IMR-90 (cell line): Measurements from ENCODE around the gene DAPK3. TPM values are rescaled to one million over a fixed set of nuclear protein-coding genes. Genes with fewer than 3 reads are reported as not detected.

Source experiments
- ATAC-seq: fragments of 200-7000 bp; cut with Tn5 transposase; 2 replicates; pipeline ENCODE4 v1.9.1; 2020; ENCODE audit warnings: low read depth, mild to moderate bottlenecking, moderate library complexity
- BruUV-seq: library from RNA; stranded (reverse); fragments of 400-500 nt; replicated peaks from 2 replicates; lab custom pipeline; 2021; lab: Mats Ljungman, UMichigan
- CTCF ChIA-PET: fragments of 300-600 bp; formaldehyde crosslinking; extraction: SDS; loops from one replicate; lab custom pipeline; 2021; ENCODE audit warnings: antibody characterized with exemption; lab: Yijun Ruan, JAX
- POLR2A ChIA-PET: fragments of 300-600 bp; sonication (Branson Sonifier 250); formaldehyde crosslinking; loops from one replicate; lab custom pipeline; 2022; ENCODE audit warnings: antibody characterized with exemption; ENCODE audit not compliant: unreplicated experiment; lab: Charles Lee
- DNase-seq: peaks from one replicate; pipeline ENCODE4 v3.0.0; 2013
- H2AFZ ChIP-seq: replicated peaks from 2 replicates; pipeline ENCODE3; 2013; ENCODE audit warnings: low read length, mild to moderate bottlenecking; ENCODE audit not compliant: poor library complexity
- H2AK5ac ChIP-seq: 2 replicates; pipeline ENCODE4 v1.6.1; 2013; ENCODE audit warnings: low read depth, low read length, inconsistent platforms
- H2AK9ac ChIP-seq: replicated peaks from 2 replicates; pipeline ENCODE3; 2013; ENCODE audit warnings: mild to moderate bottlenecking, low read depth, low read length, moderate library complexity; ENCODE audit not compliant: poor library complexity
- H2BK120ac ChIP-seq: 2 replicates; pipeline ENCODE4 v1.6.1; 2013; ENCODE audit warnings: low read depth, low read length, inconsistent platforms
- H2BK15ac ChIP-seq: 3 replicates; pipeline ENCODE4 v1.6.1; 2013; ENCODE audit warnings: low read depth, low read length, inconsistent platforms
- H2BK20ac ChIP-seq: 2 replicates; pipeline ENCODE4 v1.6.1; 2013; ENCODE audit warnings: low read depth, mild to moderate bottlenecking, inconsistent platforms, low read length, moderate library complexity
- H2BK5ac ChIP-seq: 2 replicates; pipeline ENCODE4 v1.6.1; 2013; ENCODE audit warnings: mild to moderate bottlenecking, low read depth, low read length, inconsistent platforms; ENCODE audit not compliant: poor library complexity, severe bottlenecking
- H3K14ac ChIP-seq: replicated peaks from 2 replicates; pipeline ENCODE4 v1.6.1; 2013; ENCODE audit warnings: low read depth, low read length, inconsistent platforms
- H3K18ac ChIP-seq: 2 replicates; pipeline ENCODE4 v1.6.1; 2013; ENCODE audit warnings: low read depth, low read length, control low read depth
- H3K23ac ChIP-seq: 2 replicates; pipeline ENCODE4 v1.6.1; 2013; ENCODE audit warnings: low read depth, low read length, inconsistent platforms
- H3K27ac ChIP-seq: 2 replicates; pipeline ENCODE4 v1.5.1; 2013; ENCODE audit warnings: mild to moderate bottlenecking, control low read depth, low read length; ENCODE audit not compliant: insufficient read depth
- H3K27me3 ChIP-seq: 2 replicates; pipeline ENCODE4 v1.6.1; 2013; ENCODE audit warnings: low read length; ENCODE audit not compliant: control insufficient read depth, insufficient read depth
- H3K36me3 ChIP-seq: 2 replicates; pipeline ENCODE4 v1.6.1; 2013; ENCODE audit warnings: low read length, mixed read lengths; ENCODE audit not compliant: control insufficient read depth, insufficient read depth
- H3K4ac ChIP-seq: 2 replicates; pipeline ENCODE4 v1.6.1; 2013; ENCODE audit warnings: low read depth, low read length, inconsistent platforms
- H3K4me1 ChIP-seq: 2 replicates; pipeline ENCODE4 v1.6.1; 2013; ENCODE audit warnings: low read length, mixed read lengths; ENCODE audit not compliant: control insufficient read depth, insufficient read depth
- H3K4me2 ChIP-seq: 2 replicates; pipeline ENCODE4 v1.6.1; 2013; ENCODE audit warnings: low read depth, mild to moderate bottlenecking, control low read depth, low read length, moderate library complexity
- H3K4me3 ChIP-seq: 2 replicates; pipeline ENCODE4 v1.5.1; 2013; ENCODE audit warnings: low read depth, mild to moderate bottlenecking, control low read depth, low read length, moderate library complexity; ENCODE audit not compliant: insufficient read depth
- H3K56ac ChIP-seq: 2 replicates; pipeline ENCODE4 v1.6.1; 2013; ENCODE audit warnings: low read length, inconsistent platforms; ENCODE audit not compliant: insufficient read depth; ENCODE audit errors: extremely low read depth
- H3K79me1 ChIP-seq, 2 experiments: 2 replicates each; pipeline ENCODE4 v1.6.1; 2013; ENCODE audit warnings: low read length in 2 of 2, inconsistent platforms in 1 of 2, low read depth in 1 of 2
- H3K9ac ChIP-seq: 2 replicates; pipeline ENCODE4 v1.6.1; 2013; ENCODE audit warnings: low read depth, low read length, control low read depth
- H3K9me1 ChIP-seq: 2 replicates; pipeline ENCODE4 v1.6.1; 2013; ENCODE audit warnings: low read length, inconsistent platforms; ENCODE audit not compliant: insufficient read depth
- H3K9me3 ChIP-seq: 2 replicates; pipeline ENCODE4 v1.6.1; 2013; ENCODE audit warnings: low read length; ENCODE audit not compliant: control insufficient read depth, insufficient read depth
- H4K20me1 ChIP-seq: 2 replicates; pipeline ENCODE4 v1.6.1; 2013; ENCODE audit warnings: low read length, inconsistent platforms; ENCODE audit not compliant: insufficient read depth
- H4K5ac ChIP-seq: 2 replicates; pipeline ENCODE4 v1.6.1; 2013; ENCODE audit warnings: mild to moderate bottlenecking, low read depth, low read length, control low read depth
- H4K8ac ChIP-seq, 2 experiments: 2 replicates each; pipeline ENCODE4 v1.6.1; 2013; ENCODE audit warnings: low read depth in 2 of 2, low read length in 2 of 2, control low read depth in 1 of 2, inconsistent platforms in 1 of 2
- H4K91ac ChIP-seq: 2 replicates; pipeline ENCODE4 v1.6.1; 2013; ENCODE audit warnings: low read depth, low read length, inconsistent platforms; ENCODE audit not compliant: insufficient read depth
- CEBPB ChIP-seq: IDR thresholded peaks from 2 replicates; pipeline ENCODE4 v1.6.1; 2012; ENCODE audit warnings: low read depth, low read length, improper control_type of control experiment
- MAZ ChIP-seq: IDR thresholded peaks from 2 replicates; pipeline ENCODE4 v1.6.1; 2012; ENCODE audit warnings: low read depth, mild to moderate bottlenecking, low read length, improper control_type of control experiment, moderate library complexity, borderline replicate concordance
- WGBS, 2 experiments: methylation state at CpG; one replicate each; pipeline versions ENCODE4 v1.1.5 to v1.1.7; 2013; ENCODE audit warnings: missing lambda C conversion rate in 2 of 2; ENCODE audit not compliant: insufficient read length in 1 of 2; ENCODE audit errors: extremely low coverage in 2 of 2; 5-methylcytosine and 5-hydroxymethylcytosine counted together
- dilution Hi-C: fragments of 300-500 bp; cut with HindIII; formaldehyde crosslinking; loops from one replicate; pipeline ENCODE4 v1.14.3; 2018; ENCODE audit warnings: low sequenced_read_pairs; ENCODE audit not compliant: unreplicated experiment
- in situ Hi-C: fragments of 300-500 bp; cut with MboI; formaldehyde crosslinking; loops from 3 replicates; pipeline ENCODE4 v1.14.3; 2019; ENCODE audit warnings: low sequenced_read_pairs, inconsistent platforms, mixed read lengths
- intact Hi-C: fragments of 100-400 bp; cut with micrococcal nuclease; formaldehyde crosslinking; loops from 2 replicates; pipeline ENCODE4 v1.10.0; 2022
- polyA plus RNA-seq, 3 experiments: library from polyadenylated mRNA; depleted of rRNA; stranded (reverse); fragments of >200 nt; gene quantifications; 2 replicates each; pipeline ENCODE4 v1.2.3, GENCODE V29; 2012; ENCODE audit warnings: low replicate concordance in 1 of 3
- total RNA-seq: library from RNA; depleted of rRNA; stranded (reverse); fragments of >200 nt; gene quantifications from 2 replicates; pipeline ENCODE4 v1.2.3, GENCODE V29; 2012
- TF ChIP-seq, protein P1 (sequence below): conservative IDR thresholded peaks from 2 replicates; pipeline ENCODE4 v1.5.1; 2012; ENCODE audit warnings: mild to moderate bottlenecking, low read depth, low read length, improper control_type of control experiment
- TF ChIP-seq, protein P2 (sequence below): fragments of 150-350 bp; IDR thresholded peaks from 2 replicates; pipeline ENCODE4 v1.6.1; 2016; ENCODE audit warnings: low read depth, mild to moderate bottlenecking, low read length, moderate library complexity, borderline replicate concordance

The DAPK3 gene
- total and polyA plus RNA-seq, 2 of the 4 experiments (the other 2 are of a cell fraction), result 145 to 188 TPM

DNA sequence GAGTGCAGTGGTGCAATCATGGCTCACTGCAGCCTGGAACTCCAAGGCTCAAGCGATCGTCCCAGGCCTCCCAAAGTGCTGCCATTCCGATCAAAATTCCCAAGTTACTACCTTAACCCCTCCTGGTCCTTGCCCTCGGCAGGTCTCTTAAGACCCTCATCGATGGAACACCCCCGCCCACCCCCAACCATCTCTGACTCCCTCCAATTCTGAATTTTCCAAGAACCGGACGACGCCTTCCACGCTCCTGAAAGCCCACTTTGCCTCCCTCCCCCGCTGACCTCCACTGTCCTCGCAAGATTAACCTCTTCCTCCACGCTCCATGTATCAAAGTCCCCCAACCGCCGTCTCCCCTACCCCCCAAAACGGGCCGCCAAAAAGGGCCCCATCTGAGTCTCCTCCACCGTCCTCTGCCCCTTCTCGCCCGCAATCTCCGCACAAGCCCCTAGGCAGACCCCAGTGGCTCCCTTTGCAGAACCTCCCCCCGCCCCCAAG lies 539 bp downstream of the DAPK3 start:
- H4K8ac ChIP-seq, result peak overlapping the region; percentile 75 to 84; a peak in 3 of 4 replicates
- H2AK9ac ChIP-seq, result peak overlapping the region; percentile 80
- ATAC-seq, result no peak
- BruUV-seq, result no TSS peak
- H3K79me1 ChIP-seq, result peaks cover 9 to 42% of the 10 kb centered on the region in 2 experiments; a peak in 3 of 4 replicates
- peaks cover 39% of the 10 kb centered on the region for H3K36me3 ChIP-seq
- in situ Hi-C loops, result no loop called here
- TF ChIP-seq, protein P1, sequence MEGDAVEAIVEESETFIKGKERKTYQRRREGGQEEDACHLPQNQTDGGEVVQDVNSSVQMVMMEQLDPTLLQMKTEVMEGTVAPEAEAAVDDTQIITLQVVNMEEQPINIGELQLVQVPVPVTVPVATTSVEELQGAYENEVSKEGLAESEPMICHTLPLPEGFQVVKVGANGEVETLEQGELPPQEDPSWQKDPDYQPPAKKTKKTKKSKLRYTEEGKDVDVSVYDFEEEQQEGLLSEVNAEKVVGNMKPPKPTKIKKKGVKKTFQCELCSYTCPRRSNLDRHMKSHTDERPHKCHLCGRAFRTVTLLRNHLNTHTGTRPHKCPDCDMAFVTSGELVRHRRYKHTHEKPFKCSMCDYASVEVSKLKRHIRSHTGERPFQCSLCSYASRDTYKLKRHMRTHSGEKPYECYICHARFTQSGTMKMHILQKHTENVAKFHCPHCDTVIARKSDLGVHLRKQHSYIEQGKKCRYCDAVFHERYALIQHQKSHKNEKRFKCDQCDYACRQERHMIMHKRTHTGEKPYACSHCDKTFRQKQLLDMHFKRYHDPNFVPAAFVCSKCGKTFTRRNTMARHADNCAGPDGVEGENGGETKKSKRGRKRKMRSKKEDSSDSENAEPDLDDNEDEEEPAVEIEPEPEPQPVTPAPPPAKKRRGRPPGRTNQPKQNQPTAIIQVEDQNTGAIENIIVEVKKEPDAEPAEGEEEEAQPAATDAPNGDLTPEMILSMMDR, result no peak
- TF ChIP-seq CEBPB, result peak; percentile 71
- TF ChIP-seq MAZ, result no peak
- TF ChIP-seq, protein P2, sequence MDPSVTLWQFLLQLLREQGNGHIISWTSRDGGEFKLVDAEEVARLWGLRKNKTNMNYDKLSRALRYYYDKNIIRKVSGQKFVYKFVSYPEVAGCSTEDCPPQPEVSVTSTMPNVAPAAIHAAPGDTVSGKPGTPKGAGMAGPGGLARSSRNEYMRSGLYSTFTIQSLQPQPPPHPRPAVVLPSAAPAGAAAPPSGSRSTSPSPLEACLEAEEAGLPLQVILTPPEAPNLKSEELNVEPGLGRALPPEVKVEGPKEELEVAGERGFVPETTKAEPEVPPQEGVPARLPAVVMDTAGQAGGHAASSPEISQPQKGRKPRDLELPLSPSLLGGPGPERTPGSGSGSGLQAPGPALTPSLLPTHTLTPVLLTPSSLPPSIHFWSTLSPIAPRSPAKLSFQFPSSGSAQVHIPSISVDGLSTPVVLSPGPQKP, result no peak
- H3K27ac ChIP-seq, result peak overlapping the region; percentile 99
- POLR2A ChIA-PET, result interaction anchor here (0.7 to 1.3 kb wide), 2 partner anchors 10 to 15 kb away, joined by 3 to 10 read pairs; partner anchors contain the start of gene EEF2
- H3K27me3 ChIP-seq, result no peaks in the 10 kb centered on the region
- dilution Hi-C loops, result no loop called here
- peak overlapping the region; percentile 100 for H3K14ac ChIP-seq
- peak overlapping the region; percentile 98 for H4K91ac ChIP-seq
- H2BK15ac ChIP-seq, result peak overlapping the region; percentile 98; the same call in 2 of the 3 replicates
- peak overlapping the region; percentile 57; the same call in 1 of the 2 replicates for H4K5ac ChIP-seq
- H4K20me1 ChIP-seq, result peaks cover 74% of the 10 kb centered on the region
- H2BK20ac ChIP-seq, result no peak overlapping the region
- 0 out of 2 replicates have a peak, but pooled peaks cover 16% of the 10 kb centered on the region for H3K9me1 ChIP-seq
- peak overlapping the region; percentile 90; the same call in 1 of the 2 replicates for H2BK120ac ChIP-seq
- H3K4me1 ChIP-seq, result peaks cover 9% of the 10 kb centered on the region
- WGBS, 2 experiments, result 1% methylated on average over 16 of the region's 22 CpGs; no CpG with 5 or more reads in 1 of the 2 experiments
- no peak for DNase-seq
- intact Hi-C loops, result no loop called here
- H3K4me3 ChIP-seq, result peak overlapping the region; percentile 81
- H3K9ac ChIP-seq, result peak overlapping the region; percentile 100
- CTCF ChIA-PET, result interaction anchor here (2.2 kb wide), 1 partner anchor 17 kb away, joined by 8 read pairs; no protein-coding TSS in a partner anchor
- peak overlapping the region; percentile 93 for H3K18ac ChIP-seq
- H2BK5ac ChIP-seq, result peak overlapping the region; percentile 98
- H2AFZ ChIP-seq, result peak overlapping the region; percentile 75
- H3K23ac ChIP-seq, result peak overlapping the region; percentile 99
- H3K4ac ChIP-seq, result peak overlapping the region; percentile 98
- H2AK5ac ChIP-seq, result peak overlapping the region; percentile 99
- peak overlapping the region; percentile 97 for H3K56ac ChIP-seq
- H3K4me2 ChIP-seq, result peak overlapping the region; percentile 98
- H3K9me3 ChIP-seq, result no peaks in the 10 kb centered on the region
